CD14-positive monocyte (primary cell): ENCODE results near the gene MYO7A. TPM values are rescaled to one million over a fixed set of nuclear protein-coding genes. Genes with fewer than 3 reads are reported as not detected.
A peak's percentile ranks its signal among the peaks of the same experiment; 100 is the strongest.

Experiments
- DNase-seq, 3 donors: peaks; one replicate each; pipeline ENCODE4 v3.0.0-alpha.2; 2011 to 2022
- H2AFZ ChIP-seq: 2 replicates; pipeline ENCODE4 v1.6.0; 2012; ENCODE audit warnings: mild to moderate bottlenecking, low read depth, low read length, inconsistent platforms; ENCODE audit not compliant: insufficient read depth, poor library complexity, severe bottlenecking
- H3K27ac ChIP-seq, 2 donors: 1 replicate in 1 of 2; 2 replicates in 1 of 2; pipeline ENCODE4 v1.5.1; 2012 to 2013; ENCODE audit warnings: low read length in 2 of 2, control low read depth in 1 of 2, inconsistent platforms in 1 of 2, low read depth in 1 of 2, mild to moderate bottlenecking in 1 of 2
- H3K27me3 ChIP-seq, 2 donors: one replicate each; pipeline versions ENCODE4 v1.6.0 to v1.6.1; 2011 to 2013; ENCODE audit warnings: low read length in 2 of 2; ENCODE audit not compliant: control insufficient read depth in 2 of 2, insufficient read depth in 2 of 2
- H3K36me3 ChIP-seq, 2 donors: replicated peaks in 1 of 2; 1 replicate in 1 of 2; 2 replicates in 1 of 2; pipeline versions ENCODE4 v1.5.1 to v1.6.1; 2012 to 2013; ENCODE audit warnings: low read length in 2 of 2, control low read depth in 1 of 2, inconsistent platforms in 1 of 2, mild to moderate bottlenecking in 1 of 2; ENCODE audit not compliant: insufficient read depth in 2 of 2, control insufficient read depth in 1 of 2
- H3K4me1 ChIP-seq, 2 donors: 1 replicate in 1 of 2; 2 replicates in 1 of 2; pipeline versions ENCODE4 v1.5.1 to v1.6.1; 2012 to 2013; ENCODE audit warnings: low read length in 2 of 2, control low read depth in 1 of 2, inconsistent platforms in 1 of 2, mild to moderate bottlenecking in 1 of 2, moderate library complexity in 1 of 2; ENCODE audit not compliant: insufficient read depth in 2 of 2, control insufficient read depth in 1 of 2
- H3K4me2 ChIP-seq: replicated peaks from 2 replicates; pipeline ENCODE3; 2012; ENCODE audit warnings: low read length, moderate library complexity, mild to moderate bottlenecking; ENCODE audit not compliant: poor library complexity, severe bottlenecking; ENCODE audit errors: extremely low read depth
- H3K4me3 ChIP-seq, 3 experiments: fragments of 200-600 bp in 1 of 3; sonication (generic) in 1 of 3; replicated peaks in 1 of 3; 1 replicate in 2 of 3; 2 replicates in 1 of 3; pipeline ENCODE4 v1.5.1; 2011 to 2013; ENCODE audit warnings: low read length in 3 of 3, mild to moderate bottlenecking in 3 of 3, control low read depth in 2 of 3, low read depth in 2 of 3, inconsistent platforms in 1 of 3, moderate library complexity in 1 of 3
- H3K79me2 ChIP-seq: 2 replicates; pipeline ENCODE4 v1.6.0; 2012; ENCODE audit warnings: mild to moderate bottlenecking, control low read depth, inconsistent platforms, low read length, moderate library complexity; ENCODE audit not compliant: insufficient read depth
- H3K9ac ChIP-seq: 2 replicates; pipeline ENCODE4 v1.6.0; 2017; ENCODE audit warnings: low read length, mild to moderate bottlenecking; ENCODE audit not compliant: insufficient read depth, poor library complexity, severe bottlenecking
- H3K9me3 ChIP-seq, 2 donors: replicated peaks in 1 of 2; 1 replicate in 1 of 2; 2 replicates in 1 of 2; pipeline versions ENCODE4 v1.5.1 to v1.6.1; 2012 to 2013; ENCODE audit warnings: low read length in 2 of 2, control low read depth in 1 of 2; ENCODE audit not compliant: control insufficient read depth in 1 of 2, insufficient read depth in 1 of 2
- H4K20me1 ChIP-seq: 2 replicates; pipeline ENCODE4 v1.6.0; 2012; ENCODE audit warnings: mild to moderate bottlenecking, low read length, control low read depth, moderate library complexity; ENCODE audit not compliant: insufficient read depth
- H3K27ac Mint-ChIP-seq, 7 donors: one replicate each; pipeline ENCODE4 v1.8.0; 2020; ENCODE audit warnings: mild to moderate bottlenecking in 7 of 7, mixed read lengths in 7 of 7, moderate library complexity in 6 of 7, inconsistent platforms in 2 of 7
- H3K27me3 Mint-ChIP-seq, 3 donors: one replicate each; pipeline ENCODE4 v1.8.0; 2021 to 2022; ENCODE audit warnings: low read depth in 3 of 3, mild to moderate bottlenecking in 3 of 3, mixed read lengths in 3 of 3, moderate library complexity in 3 of 3, inconsistent platforms in 1 of 3
- H3K36me3 Mint-ChIP-seq, 2 donors: one replicate each; pipeline ENCODE4 v1.8.0; 2020; ENCODE audit warnings: mixed read lengths in 2 of 2, inconsistent platforms in 1 of 2, mild to moderate bottlenecking in 1 of 2
- H3K4me1 Mint-ChIP-seq: one replicate; pipeline ENCODE4 v1.8.0; 2020; ENCODE audit warnings: mild to moderate bottlenecking, mixed read lengths
- H3K4me3 Mint-ChIP-seq, 2 donors: one replicate each; pipeline ENCODE4 v1.8.0; 2020; ENCODE audit warnings: mild to moderate bottlenecking in 2 of 2, mixed read lengths in 2 of 2, moderate library complexity in 1 of 2
- H3K9me3 Mint-ChIP-seq, 7 donors: one replicate each; pipeline ENCODE4 v1.8.0; 2020 to 2022; ENCODE audit warnings: mixed read lengths in 7 of 7, mild to moderate bottlenecking in 6 of 7, moderate library complexity in 6 of 7, inconsistent platforms in 2 of 7
- WGBS: methylation state at CpG from one replicate; pipeline ENCODE4 v1.1.5; 2013; ENCODE audit warnings: missing lambda C conversion rate; ENCODE audit not compliant: insufficient coverage; 5-methylcytosine and 5-hydroxymethylcytosine counted together
- intact Hi-C, 2 donors: fragments of 100-400 bp; cut with micrococcal nuclease; formaldehyde crosslinking; loops; one replicate each; pipeline versions ENCODE4 v1.15.0 to v1.15.1; 2023
- polyA plus RNA-seq, 3 donors: library from polyadenylated mRNA; depleted of rRNA in 1 of 3; unstranded in 2 of 3; stranded (reverse) in 1 of 3; fragments of 300-500 nt in 2 of 3; fragments of >200 nt in 1 of 3; fragmentation: Illumina TruSeq in 2 of 3; gene quantifications; 1 replicate in 2 of 3; 2 replicates in 1 of 3; pipeline ENCODE4 v1.2.3, GENCODE V29; 2012 to 2021
- TF ChIP-seq, protein P1 (sequence below): fragments of 200-600 bp; IDR thresholded peaks from one replicate; pipeline ENCODE4 v1.8.0; 2022; ENCODE audit warnings: antibody characterized with exemption, mild to moderate bottlenecking

MYO7A gene
- polyA plus RNA-seq, 3 donors, result 3.5 to 7.8 (median 3.6) TPM

DNA sequence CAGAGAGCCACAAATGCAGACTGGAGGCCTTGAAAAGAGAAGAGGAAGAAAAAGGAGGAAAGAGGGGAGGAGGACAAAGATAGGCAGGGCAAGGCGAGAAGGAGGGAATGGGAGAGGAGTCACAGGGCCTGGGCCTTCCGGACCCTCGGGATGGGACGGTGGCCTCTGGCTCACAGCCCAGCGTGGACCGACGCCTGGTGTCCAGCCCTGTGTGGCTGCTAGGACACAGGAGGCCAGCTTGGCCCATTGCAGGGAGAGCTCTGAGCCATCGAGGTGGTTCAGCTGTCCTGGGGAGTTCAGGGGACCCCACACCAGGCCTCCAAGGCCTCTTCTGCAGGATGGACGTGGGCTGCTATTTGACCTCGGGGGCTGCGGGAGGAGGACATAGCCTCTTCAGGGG, 9.4 kb downstream of the MYO7A start:
- Histone ChIP-seq H3K9me3 (peaks cover 0 to 3% of the 10 kb centered on the region in 2 donors), H4K20me1 (no peaks in the 10 kb centered on the region), H3K27ac (no peak overlapping the region), H3K27me3 (peaks cover 7 to 33% of the 10 kb centered on the region in 2 donors), H3K79me2 (no peaks in the 10 kb centered on the region), H3K36me3 (no peaks in the 10 kb centered on the region), H3K4me2 (no peak overlapping the region), H3K4me3 (no peak overlapping the region), H2AFZ (no peak overlapping the region), H3K9ac (no peak overlapping the region), H3K4me1 (no peaks in the 10 kb centered on the region)
- Mint-ChIP-seq H3K27me3 (peaks cover 40 to 52% (median 40%) of the 10 kb centered on the region in 3 donors), H3K4me3 (peak overlapping the region in 1 of 2 donors; percentile 68), H3K4me1 (no peaks in the 10 kb centered on the region), H3K27ac (no peak overlapping the region), H3K36me3 (no peaks in the 10 kb centered on the region), H3K9me3 (peaks cover 0 to 2% (median 0%) of the 10 kb centered on the region in 7 donors)
- 84% methylated on average over 11 of the region's 11 CpGs for WGBS
- no peak for DNase-seq
- intact Hi-C loops, result no loop called here
- TF ChIP-seq, protein P1, sequence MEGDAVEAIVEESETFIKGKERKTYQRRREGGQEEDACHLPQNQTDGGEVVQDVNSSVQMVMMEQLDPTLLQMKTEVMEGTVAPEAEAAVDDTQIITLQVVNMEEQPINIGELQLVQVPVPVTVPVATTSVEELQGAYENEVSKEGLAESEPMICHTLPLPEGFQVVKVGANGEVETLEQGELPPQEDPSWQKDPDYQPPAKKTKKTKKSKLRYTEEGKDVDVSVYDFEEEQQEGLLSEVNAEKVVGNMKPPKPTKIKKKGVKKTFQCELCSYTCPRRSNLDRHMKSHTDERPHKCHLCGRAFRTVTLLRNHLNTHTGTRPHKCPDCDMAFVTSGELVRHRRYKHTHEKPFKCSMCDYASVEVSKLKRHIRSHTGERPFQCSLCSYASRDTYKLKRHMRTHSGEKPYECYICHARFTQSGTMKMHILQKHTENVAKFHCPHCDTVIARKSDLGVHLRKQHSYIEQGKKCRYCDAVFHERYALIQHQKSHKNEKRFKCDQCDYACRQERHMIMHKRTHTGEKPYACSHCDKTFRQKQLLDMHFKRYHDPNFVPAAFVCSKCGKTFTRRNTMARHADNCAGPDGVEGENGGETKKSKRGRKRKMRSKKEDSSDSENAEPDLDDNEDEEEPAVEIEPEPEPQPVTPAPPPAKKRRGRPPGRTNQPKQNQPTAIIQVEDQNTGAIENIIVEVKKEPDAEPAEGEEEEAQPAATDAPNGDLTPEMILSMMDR, result no peak

DNA sequence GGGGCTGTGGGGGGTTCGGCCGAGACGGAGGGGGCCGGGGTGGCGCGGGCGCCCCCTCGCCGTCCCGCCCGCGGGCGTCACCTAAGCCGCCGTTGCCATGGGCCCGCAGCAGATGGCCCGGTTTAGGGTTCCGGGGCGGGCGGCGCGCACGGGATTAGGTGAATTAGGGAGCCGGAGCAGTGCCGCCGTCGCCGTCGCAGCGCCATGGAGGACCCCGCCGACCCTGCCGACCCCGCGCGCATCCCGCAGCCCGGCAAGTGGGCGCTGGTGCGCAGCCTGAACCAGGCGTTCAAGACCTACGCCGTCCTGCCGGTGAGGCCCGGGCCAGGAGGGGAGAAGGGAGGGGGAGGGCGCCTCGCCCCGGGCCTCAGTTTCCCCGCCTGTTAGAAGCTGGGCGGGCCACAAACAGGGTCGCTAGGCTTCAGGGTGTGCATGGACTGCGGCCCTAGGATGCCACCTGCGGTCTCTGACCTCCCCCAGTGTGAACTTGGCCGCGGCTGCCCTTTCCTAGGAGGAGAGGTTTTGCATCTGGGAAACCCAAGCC, 10.1 kb downstream of the MYO7A start:
- Mint-ChIP-seq H3K9me3 (peaks cover 0 to 2% (median 0%) of the 10 kb centered on the region in 7 donors), H3K27ac (no peak overlapping the region), H3K4me3 (no peak overlapping the region), H3K4me1 (no peaks in the 10 kb centered on the region), H3K36me3 (no peaks in the 10 kb centered on the region), H3K27me3 (peaks cover 40 to 52% (median 40%) of the 10 kb centered on the region in 3 donors)
- no peaks in the 10 kb centered on the region for H3K4me1 ChIP-seq
- no peak overlapping the region for H2AFZ ChIP-seq
- H3K36me3 ChIP-seq, result no peaks in the 10 kb centered on the region
- no peaks in the 10 kb centered on the region for H4K20me1 ChIP-seq
- H3K9ac ChIP-seq, result no peak overlapping the region
- peaks cover 7 to 33% of the 10 kb centered on the region in 2 donors for H3K27me3 ChIP-seq
- H3K79me2 ChIP-seq, result no peaks in the 10 kb centered on the region
- peaks cover 0 to 3% of the 10 kb centered on the region in 2 donors for H3K9me3 ChIP-seq
- WGBS, result 26% methylated on average over 55 of the region's 55 CpGs
- TF ChIP-seq, protein P1, result no peak
- intact Hi-C loops, result no loop called here
- no peak for DNase-seq
- no peak overlapping the region for H3K4me3 ChIP-seq
- H3K4me2 ChIP-seq, result no peak overlapping the region
- H3K27ac ChIP-seq, result no peak overlapping the region
